Astrocyte (in vitro differentiated cells and primary cell): Measurements from ENCODE around the gene DHRS3. TPM values are rescaled to one million over a fixed set of nuclear protein-coding genes. Genes with fewer than 3 reads are reported as not detected.
A peak's percentile ranks its signal among the peaks of the same experiment; 100 is the strongest.

ENCODE experiments used
- DNase-seq: peaks from one replicate; pipeline ENCODE4 v3.0.0-alpha.2; 2010; ENCODE audit warnings: low read depth
- FAIRE-seq: peaks from 2 replicates; lab custom pipeline; 2011; peaks lifted over from hg19 to GRCh38; lab: Jason Lieb, UNC
- H2AFZ ChIP-seq: 2 replicates; pipeline ENCODE4 v1.6.0; 2012; ENCODE audit warnings: low read depth, low read length, inconsistent platforms
- H3K27ac ChIP-seq: 2 replicates; pipeline ENCODE4 v1.5.1; 2011; ENCODE audit warnings: low read depth, low read length, inconsistent platforms
- H3K27me3 ChIP-seq: 2 replicates; pipeline ENCODE4 v1.6.0; 2011; ENCODE audit warnings: low read length, inconsistent platforms; ENCODE audit not compliant: insufficient read depth
- H3K36me3 ChIP-seq: 2 replicates; pipeline ENCODE4 v1.5.1; 2011; ENCODE audit warnings: low read length, inconsistent platforms; ENCODE audit not compliant: insufficient read depth
- H3K4me1 ChIP-seq: 2 replicates; pipeline ENCODE4 v1.5.1; 2011; ENCODE audit warnings: low read length, inconsistent platforms; ENCODE audit not compliant: insufficient read depth
- H3K4me2 ChIP-seq: 2 replicates; pipeline ENCODE4 v1.6.0; 2012; ENCODE audit warnings: low read length, inconsistent platforms
- H3K4me3 ChIP-seq: 2 replicates; pipeline ENCODE4 v1.5.1; 2011; ENCODE audit warnings: low read depth, mild to moderate bottlenecking, low read length, inconsistent platforms; ENCODE audit not compliant: insufficient read depth
- H3K79me2 ChIP-seq: 2 replicates; pipeline ENCODE4 v1.6.0; 2012; ENCODE audit warnings: mild to moderate bottlenecking, low read length, inconsistent platforms; ENCODE audit not compliant: insufficient read depth
- H3K9ac ChIP-seq: 2 replicates; pipeline ENCODE4 v1.6.0; 2012; ENCODE audit warnings: mild to moderate bottlenecking, low read length, inconsistent platforms
- H3K9me3 ChIP-seq: 2 replicates; pipeline ENCODE4 v1.5.1; 2012; ENCODE audit warnings: low read depth, mild to moderate bottlenecking, low read length, inconsistent platforms; ENCODE audit not compliant: insufficient read depth
- H4K20me1 ChIP-seq: 2 replicates; pipeline ENCODE4 v1.6.0; 2012; ENCODE audit warnings: low read length, inconsistent platforms; ENCODE audit not compliant: insufficient read depth
- H3K27ac Mint-ChIP-seq: one replicate; pipeline ENCODE4 v1.8.0; 2021; ENCODE audit warnings: mild to moderate bottlenecking, mixed read lengths; ENCODE audit not compliant: unreplicated experiment
- H3K27me3 Mint-ChIP-seq: one replicate; pipeline ENCODE4 v1.8.0; 2021; ENCODE audit warnings: low read depth, mixed read lengths; ENCODE audit not compliant: unreplicated experiment
- H3K36me3 Mint-ChIP-seq: one replicate; pipeline ENCODE4 v1.8.0; 2021; ENCODE audit warnings: low read depth, mixed read lengths; ENCODE audit not compliant: unreplicated experiment
- H3K4me1 Mint-ChIP-seq: one replicate; pipeline ENCODE4 v1.8.0; 2021; ENCODE audit warnings: low read depth, mixed read lengths; ENCODE audit not compliant: unreplicated experiment
- H3K4me3 Mint-ChIP-seq: one replicate; pipeline ENCODE4 v1.8.0; 2021; ENCODE audit warnings: mild to moderate bottlenecking, moderate library complexity, mixed read lengths; ENCODE audit not compliant: unreplicated experiment
- H3K9me3 Mint-ChIP-seq: one replicate; pipeline ENCODE4 v1.8.0; 2021; ENCODE audit warnings: mild to moderate bottlenecking, mixed read lengths; ENCODE audit not compliant: unreplicated experiment
- EZH2 ChIP-seq: IDR thresholded peaks from 2 replicates; pipeline ENCODE4 v1.6.1; 2012; ENCODE audit warnings: mild to moderate bottlenecking, low read length, inconsistent platforms; ENCODE audit not compliant: insufficient read depth
- total RNA-seq: library from RNA; stranded (reverse); gene quantifications from 2 replicates; pipeline ENCODE4 v1.2.1, GENCODE V29; 2021
- TF ChIP-seq, protein P1 (sequence below): IDR thresholded peaks from 2 replicates; pipeline ENCODE4 v1.5.1; 2011; ENCODE audit warnings: low read depth, mild to moderate bottlenecking, inconsistent platforms, low read length, moderate library complexity; ENCODE audit not compliant: insufficient read depth

DHRS3 gene
- total RNA-seq, 1 donor from 2014 or later: 3.4 TPM

DNA sequence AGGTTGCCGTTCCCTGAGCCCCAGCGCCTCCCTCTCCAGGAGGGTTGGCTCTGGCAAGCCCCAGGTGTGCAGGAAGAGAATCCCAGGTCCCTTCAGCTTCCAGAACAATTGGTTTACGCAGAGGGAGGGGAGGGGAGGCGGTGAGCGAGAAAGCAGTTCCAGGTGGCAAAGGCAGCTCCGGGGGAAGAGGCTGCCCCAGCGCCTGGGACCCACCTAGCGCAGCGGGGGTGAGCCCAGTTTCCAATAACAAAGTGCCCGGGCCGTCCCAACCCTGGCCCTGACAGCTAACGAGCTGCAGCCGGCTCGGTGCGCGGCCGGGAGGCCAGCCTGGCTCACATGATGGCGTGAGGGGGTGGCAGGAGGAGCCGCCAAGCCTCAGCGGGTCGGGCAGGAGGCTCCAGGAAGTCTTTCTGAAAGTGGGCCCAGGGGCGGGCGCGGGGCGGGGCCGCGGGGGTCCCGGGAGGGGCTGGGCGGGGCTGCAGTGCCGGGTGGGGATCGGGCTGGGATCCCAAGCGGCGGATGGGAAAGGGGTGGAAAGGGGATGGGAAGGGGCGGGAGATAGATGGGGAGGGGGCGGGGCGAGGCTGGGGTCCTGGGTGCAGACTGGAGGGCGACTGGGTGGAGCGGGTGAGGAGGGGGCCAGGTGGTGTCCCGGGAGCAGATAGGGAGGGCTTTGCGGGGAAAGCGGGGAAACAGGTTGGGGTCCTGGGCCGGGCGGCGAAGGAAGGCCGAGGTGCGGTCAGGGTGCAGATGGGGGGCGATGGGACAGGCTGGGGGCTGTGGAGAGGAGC, 22.8 kb downstream of the DHRS3 start:
- FAIRE-seq: no peak
- H3K27me3 ChIP-seq: no peaks in the 10 kb centered on the region
- peak overlapping the region; percentile 78 for H3K4me3 Mint-ChIP-seq
- peak overlapping the region; percentile 27 for H2AFZ ChIP-seq
- no peaks in the 10 kb centered on the region for H3K4me1 Mint-ChIP-seq
- peak overlapping the region; percentile 65 for H3K27ac ChIP-seq
- peaks cover 7% of the 10 kb centered on the region for H3K9me3 Mint-ChIP-seq
- H3K4me2 ChIP-seq: peak overlapping the region; percentile 83
- H3K27ac Mint-ChIP-seq: peak overlapping the region; percentile 73
- peak overlapping the region; percentile 82 for H3K9ac ChIP-seq
- H3K4me1 ChIP-seq: peaks cover 37% of the 10 kb centered on the region
- DNase-seq: peak; percentile 70
- H3K36me3 ChIP-seq: peaks cover 2% of the 10 kb centered on the region
- TF ChIP-seq EZH2: peak; percentile 43
- TF ChIP-seq, protein P1, sequence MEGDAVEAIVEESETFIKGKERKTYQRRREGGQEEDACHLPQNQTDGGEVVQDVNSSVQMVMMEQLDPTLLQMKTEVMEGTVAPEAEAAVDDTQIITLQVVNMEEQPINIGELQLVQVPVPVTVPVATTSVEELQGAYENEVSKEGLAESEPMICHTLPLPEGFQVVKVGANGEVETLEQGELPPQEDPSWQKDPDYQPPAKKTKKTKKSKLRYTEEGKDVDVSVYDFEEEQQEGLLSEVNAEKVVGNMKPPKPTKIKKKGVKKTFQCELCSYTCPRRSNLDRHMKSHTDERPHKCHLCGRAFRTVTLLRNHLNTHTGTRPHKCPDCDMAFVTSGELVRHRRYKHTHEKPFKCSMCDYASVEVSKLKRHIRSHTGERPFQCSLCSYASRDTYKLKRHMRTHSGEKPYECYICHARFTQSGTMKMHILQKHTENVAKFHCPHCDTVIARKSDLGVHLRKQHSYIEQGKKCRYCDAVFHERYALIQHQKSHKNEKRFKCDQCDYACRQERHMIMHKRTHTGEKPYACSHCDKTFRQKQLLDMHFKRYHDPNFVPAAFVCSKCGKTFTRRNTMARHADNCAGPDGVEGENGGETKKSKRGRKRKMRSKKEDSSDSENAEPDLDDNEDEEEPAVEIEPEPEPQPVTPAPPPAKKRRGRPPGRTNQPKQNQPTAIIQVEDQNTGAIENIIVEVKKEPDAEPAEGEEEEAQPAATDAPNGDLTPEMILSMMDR: no peak
- peaks cover 53% of the 10 kb centered on the region for H3K79me2 ChIP-seq
- peaks cover 2% of the 10 kb centered on the region for H3K36me3 Mint-ChIP-seq
- peak overlapping the region; percentile 36 for H3K4me3 ChIP-seq
- H4K20me1 ChIP-seq: no peaks in the 10 kb centered on the region
- H3K27me3 Mint-ChIP-seq: peaks cover 64% of the 10 kb centered on the region
- no peaks in the 10 kb centered on the region for H3K9me3 ChIP-seq

DNA sequence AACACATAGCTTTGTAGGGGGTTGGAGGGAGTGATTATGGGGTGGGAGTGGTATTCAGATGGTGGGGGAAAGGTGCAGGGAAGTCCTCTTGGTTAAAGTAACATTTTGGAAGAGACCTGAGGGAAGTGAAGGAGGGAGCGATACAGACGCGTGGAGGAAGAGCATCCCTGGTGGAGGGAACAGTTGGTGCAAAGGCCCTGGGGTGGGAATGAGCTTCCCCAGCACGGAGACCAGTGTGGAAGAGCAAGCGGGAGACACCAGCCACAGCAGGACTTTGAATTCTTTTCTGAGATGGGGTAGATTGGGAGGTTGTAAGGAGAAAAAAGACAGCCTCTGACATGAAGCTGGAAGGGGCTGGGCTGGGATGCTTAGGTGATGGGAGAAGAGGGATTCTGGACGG, 23.5 kb downstream of the DHRS3 start:
- Histone ChIP-seq H4K20me1 (no peaks in the 10 kb centered on the region), H3K9me3 (no peaks in the 10 kb centered on the region), H3K4me2 (peak overlapping the region; percentile 83), H3K79me2 (peaks cover 47% of the 10 kb centered on the region), H3K27ac (peak overlapping the region; percentile 25), H3K4me1 (peaks cover 37% of the 10 kb centered on the region), H3K9ac (peak overlapping the region; percentile 74), H3K36me3 (no peaks in the 10 kb centered on the region), H3K4me3 (no peak overlapping the region), H2AFZ (no peak overlapping the region), H3K27me3 (no peaks in the 10 kb centered on the region)
- FAIRE-seq: no peak
- Mint-ChIP-seq H3K27me3 (peaks cover 57% of the 10 kb centered on the region), H3K27ac (peak overlapping the region; percentile 73), H3K4me3 (peak overlapping the region; percentile 78), H3K4me1 (no peaks in the 10 kb centered on the region), H3K36me3 (peaks cover 2% of the 10 kb centered on the region), H3K9me3 (peaks cover 7% of the 10 kb centered on the region)
- TF ChIP-seq EZH2: no peak
- TF ChIP-seq, protein P1: no peak
- DNase-seq: no peak

DNA sequence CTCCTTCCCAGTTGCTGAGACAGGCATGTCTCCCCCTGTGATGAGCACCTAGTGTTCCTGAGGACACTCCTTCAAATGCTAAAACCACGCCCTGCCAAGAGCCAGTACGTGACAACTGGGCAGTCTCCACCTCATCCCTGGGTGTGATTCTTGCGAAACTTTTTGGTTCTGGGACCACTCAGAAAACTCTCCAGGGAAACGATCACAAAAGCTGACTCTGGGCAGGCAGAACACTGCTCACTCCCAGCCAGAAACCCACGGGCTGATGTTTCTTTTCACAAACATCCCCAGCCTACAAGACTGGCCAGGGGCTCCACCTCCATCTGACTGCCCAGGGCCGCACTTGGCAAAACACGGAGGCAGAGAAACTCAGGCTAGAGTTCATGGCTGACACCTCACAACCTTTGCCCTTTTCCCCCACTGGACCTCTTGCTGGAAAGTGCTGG, 24.4 kb downstream of the DHRS3 start:
- Histone ChIP-seq H3K4me1 (peaks cover 38% of the 10 kb centered on the region), H3K36me3 (no peaks in the 10 kb centered on the region), H3K27me3 (no peaks in the 10 kb centered on the region), H3K27ac (no peak overlapping the region), H4K20me1 (no peaks in the 10 kb centered on the region), H2AFZ (no peak overlapping the region), H3K4me2 (no peak overlapping the region), H3K9ac (no peak overlapping the region), H3K4me3 (no peak overlapping the region), H3K9me3 (no peaks in the 10 kb centered on the region), H3K79me2 (peaks cover 40% of the 10 kb centered on the region)
- DNase-seq: no peak
- Mint-ChIP-seq H3K27ac (no peak overlapping the region), H3K9me3 (peaks cover 7% of the 10 kb centered on the region), H3K27me3 (peaks cover 49% of the 10 kb centered on the region), H3K36me3 (peaks cover 2% of the 10 kb centered on the region), H3K4me1 (peaks cover under 1% of the 10 kb centered on the region), H3K4me3 (no peak overlapping the region)
- no peak for FAIRE-seq
- TF ChIP-seq, protein P1: no peak
- TF ChIP-seq EZH2: no peak
